Hepatocyte (in vitro differentiated cells): ENCODE measurements around the gene CNGA3. TPM values are rescaled to one million over a fixed set of nuclear protein-coding genes. Genes with fewer than 3 reads are reported as not detected.

Source experiments
- DNase-seq: peaks from one replicate; pipeline ENCODE4 v3.0.0-alpha.2; 2016; ENCODE audit warnings: low spot score
- H2AFZ ChIP-seq: fragments of 200-600 bp; sonication (generic); 2 replicates; pipeline ENCODE4 v1.6.0; 2016; ENCODE audit warnings: antibody characterized with exemption, mild to moderate bottlenecking
- H3K27ac ChIP-seq: fragments of 200-600 bp; sonication (generic); 2 replicates; pipeline ENCODE4 v1.5.1; 2016; ENCODE audit warnings: mild to moderate bottlenecking
- H3K27me3 ChIP-seq: fragments of 200-600 bp; sonication (generic); 2 replicates; pipeline ENCODE4 v1.6.1; 2016
- H3K36me3 ChIP-seq: fragments of 200-600 bp; sonication (generic); replicated peaks from 2 replicates; pipeline ENCODE4 v1.5.1; 2016; ENCODE audit warnings: low read depth; ENCODE audit not compliant: insufficient read depth
- H3K4me1 ChIP-seq: fragments of 200-600 bp; sonication (generic); 2 replicates; pipeline ENCODE4 v1.5.1; 2016; ENCODE audit warnings: mild to moderate bottlenecking, moderate library complexity; ENCODE audit not compliant: insufficient read depth
- H3K4me2 ChIP-seq: fragments of 200-600 bp; sonication (generic); 2 replicates; pipeline ENCODE4 v1.6.0; 2016
- H3K4me3 ChIP-seq: fragments of 200-600 bp; sonication (generic); 2 replicates; pipeline ENCODE4 v1.5.1; 2016; ENCODE audit warnings: mild to moderate bottlenecking
- H3K79me2 ChIP-seq: fragments of 200-600 bp; sonication (generic); 2 replicates; pipeline ENCODE4 v1.6.0; 2017; ENCODE audit warnings: mild to moderate bottlenecking
- H3K9me2 ChIP-seq: fragments of 200-600 bp; sonication (generic); replicated peaks from 2 replicates; pipeline ENCODE4 v1.6.0; 2017; ENCODE audit warnings: mild to moderate bottlenecking; ENCODE audit not compliant: insufficient read depth
- H3K9me3 ChIP-seq: fragments of 200-600 bp; sonication (generic); 2 replicates; pipeline ENCODE4 v1.5.1; 2016; ENCODE audit warnings: low read depth, mild to moderate bottlenecking
- H4K20me1 ChIP-seq: fragments of 200-600 bp; sonication (generic); 2 replicates; pipeline ENCODE4 v1.6.0; 2016; ENCODE audit warnings: mild to moderate bottlenecking; ENCODE audit not compliant: insufficient read depth, poor library complexity, severe bottlenecking
- CTCF ChIP-seq: fragments of 200-600 bp; sonication (generic); IDR thresholded peaks from 2 replicates; pipeline ENCODE4 v1.5.1; 2016; ENCODE audit warnings: antibody characterized with exemption, mild to moderate bottlenecking; ENCODE audit not compliant: poor library complexity
- EZH2 ChIP-seq: fragments of 200-600 bp; sonication (generic); IDR thresholded peaks from 2 replicates; pipeline ENCODE4 v1.6.1; 2016; ENCODE audit warnings: antibody characterized with exemption, mild to moderate bottlenecking, borderline replicate concordance
- EZH2phosphoT487 ChIP-seq: fragments of 200-600 bp; sonication (generic); IDR thresholded peaks from one replicate; pipeline ENCODE4 v1.6.1; 2018; ENCODE audit warnings: antibody characterized with exemption, mild to moderate bottlenecking, low read depth, moderate library complexity; ENCODE audit not compliant: unreplicated experiment, severe bottlenecking
- WGBS: methylation state at CpG from one replicate; pipeline ENCODE4 v1.1.6; 2016; ENCODE audit warnings: low lambda C conversion rate; ENCODE audit errors: missing lambda C conversion rate; 5-methylcytosine and 5-hydroxymethylcytosine counted together
- polyA plus RNA-seq: library from polyadenylated mRNA; unstranded; fragments of >200 nt; fragmentation: Nextera tagmentation; extraction: Ambion mirVana; gene quantifications from 2 replicates; pipeline ENCODE4 v1.2.1, GENCODE V29; 2016
- total RNA-seq: library from RNA; depleted of rRNA; stranded (reverse); fragments of >200 nt; gene quantifications from 2 replicates; pipeline ENCODE4 v1.2.3, GENCODE V29; 2014

CNGA3 gene
- total and polyA plus RNA-seq, 2 experiments from 2014 or later: 0.13 TPM; not detected in 1

GRCh38 chr2:98333922-98334321, 12.3 kb upstream of the CNGA3 start:
- Histone ChIP-seq H3K9me3 (no peaks in the 10 kb centered on the region), H3K36me3 (no peaks in the 10 kb centered on the region), H3K9me2 (no peaks in the 10 kb centered on the region), H3K4me1 (no peaks in the 10 kb centered on the region), H3K79me2 (no peaks in the 10 kb centered on the region), H3K4me2 (no peak overlapping the region), H3K4me3 (no peak overlapping the region), H2AFZ (no peak overlapping the region), H4K20me1 (no peaks in the 10 kb centered on the region), H3K27ac (no peak overlapping the region), H3K27me3 (no peaks in the 10 kb centered on the region)
- WGBS: 76% methylated on average over 2 of the region's 2 CpGs
- no peak for DNase-seq
- TF ChIP-seq EZH2 (no peak), CTCF (no peak), EZH2phosphoT487 (no peak)

GRCh38 chr2:98334439-98335078, 11.7 kb upstream of the CNGA3 start:
- H3K27me3 ChIP-seq: no peaks in the 10 kb centered on the region
- no peak overlapping the region for H2AFZ ChIP-seq
- TF ChIP-seq EZH2: no peak
- TF ChIP-seq EZH2phosphoT487: no peak
- TF ChIP-seq CTCF: no peak
- no peaks in the 10 kb centered on the region for H3K9me3 ChIP-seq
- 29% methylated on average over 4 of the region's 4 CpGs for WGBS
- H3K9me2 ChIP-seq: no peaks in the 10 kb centered on the region
- no peak overlapping the region for H3K4me2 ChIP-seq
- H3K79me2 ChIP-seq: no peaks in the 10 kb centered on the region
- no peaks in the 10 kb centered on the region for H4K20me1 ChIP-seq
- H3K4me1 ChIP-seq: no peaks in the 10 kb centered on the region
- no peak overlapping the region for H3K4me3 ChIP-seq
- H3K36me3 ChIP-seq: no peaks in the 10 kb centered on the region
- DNase-seq: peak; percentile 22
- no peak overlapping the region for H3K27ac ChIP-seq

- no peak overlapping the region for H3K4me2 ChIP-seq
- 77% methylated on average over 3 of the region's 3 CpGs for whole genome bisulfite sequencing
- TF ChIP-seq EZH2 (no peak), CTCF (no peak), EZH2phosphoT487 (no peak)
Observed at GRCh38 chr2:98335271-98335670, 11.0 kb upstream of the CNGA3 start.

More at GRCh38 chr2:98335271-98335670, 11.0 kb upstream of the CNGA3 start:
- H4K20me1 ChIP-seq: no peaks in the 10 kb centered on the region
- no peak overlapping the region for H2AFZ ChIP-seq
- no peak overlapping the region for H3K4me3 ChIP-seq
- no peak for DNase-seq
- H3K9me2 ChIP-seq: no peaks in the 10 kb centered on the region
- no peaks in the 10 kb centered on the region for H3K79me2 ChIP-seq
- H3K9me3 ChIP-seq: no peaks in the 10 kb centered on the region
- H3K27ac ChIP-seq: no peak overlapping the region
- no peaks in the 10 kb centered on the region for H3K36me3 ChIP-seq
- H3K27me3 ChIP-seq: no peaks in the 10 kb centered on the region
- H3K4me1 ChIP-seq: no peaks in the 10 kb centered on the region
